AG08396 (cell line): ENCODE results near the gene FAT1.

Source experiments
- DNase-seq: peaks from one replicate; pipeline ENCODE4 v3.0.0; 2012; ENCODE audit warnings: low spot score, mixed read lengths

FAT1 gene

GRCh38 chr4:186619088-186619487 is 104.6 kb downstream of the FAT1 start:
- no peak for DNase-seq

GRCh38 chr4:186617921-186618320 is 105.7 kb downstream of the FAT1 start:
- no peak for DNase-seq

DNA sequence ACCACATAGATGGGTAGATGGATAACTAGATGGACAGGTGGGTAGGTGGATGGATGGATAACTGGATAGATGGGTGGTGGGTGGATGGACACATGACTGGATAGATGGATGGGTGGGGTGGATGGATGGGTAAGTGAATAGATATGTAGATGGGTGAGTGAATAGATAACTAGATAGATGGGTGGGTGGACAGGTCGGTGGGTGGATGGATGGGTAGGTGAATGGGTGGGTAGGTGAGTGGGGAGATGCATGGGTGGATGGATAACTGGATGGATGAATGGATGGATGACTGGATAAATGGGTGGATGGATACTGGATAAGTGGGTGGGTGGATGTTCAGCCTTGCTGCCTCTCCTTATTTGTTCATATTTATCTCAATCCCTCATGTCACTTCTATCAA is 116.2 kb downstream of the FAT1 start:
- no peak for DNase-seq

DNA sequence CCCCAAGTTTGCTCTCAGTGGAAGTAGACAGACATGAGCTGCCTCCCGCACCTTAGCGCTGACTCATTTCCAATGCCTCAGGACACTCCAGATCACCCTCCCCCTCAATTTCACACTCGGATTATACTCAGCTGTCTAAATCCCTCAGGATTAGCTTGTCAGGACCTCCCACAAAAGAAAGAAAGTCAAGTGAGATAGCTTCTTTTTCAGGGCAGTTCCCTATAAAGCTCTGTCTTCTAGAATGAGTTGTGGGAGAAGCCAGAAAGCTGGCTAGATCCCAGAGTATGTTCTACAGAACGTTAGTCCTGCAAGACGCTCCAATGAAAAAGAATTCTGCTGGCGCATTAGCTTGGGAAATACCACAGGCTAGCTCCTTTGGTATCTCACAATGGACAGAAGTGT is 117.1 kb downstream of the FAT1 start:
- DNase-seq: no peak

DNA sequence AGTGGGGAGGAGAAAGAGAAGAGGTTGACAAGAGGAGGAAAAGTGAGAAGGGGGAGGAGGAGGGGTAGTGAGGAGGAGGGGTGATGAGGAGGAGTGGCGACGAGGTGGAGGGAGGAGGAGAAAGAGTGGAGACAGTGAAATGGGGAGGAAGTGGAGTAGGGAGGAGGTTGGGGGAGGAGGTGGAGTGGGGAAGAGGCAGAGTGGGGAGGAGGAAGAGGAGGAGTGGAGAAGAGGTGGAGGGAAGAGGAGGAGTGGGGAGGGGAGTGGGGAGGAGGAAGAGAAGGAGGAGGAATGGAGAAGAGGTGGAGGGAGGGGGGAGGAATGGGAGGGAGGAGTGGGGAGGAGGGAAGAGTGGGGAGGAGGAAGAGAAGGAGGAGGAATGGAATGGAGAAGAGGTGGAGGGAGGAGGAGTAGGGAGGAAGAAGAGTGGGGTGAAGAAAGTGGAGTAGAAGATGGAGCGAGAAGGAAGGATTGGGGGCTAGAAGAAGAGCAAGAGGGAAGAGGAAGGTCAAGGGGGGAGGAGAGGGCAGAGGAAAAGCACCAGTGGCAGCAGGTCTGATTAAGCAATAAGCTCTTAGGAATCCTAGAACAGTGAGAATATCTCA is 118.3 kb downstream of the FAT1 start:
- DNase-seq: no peak

DNA sequence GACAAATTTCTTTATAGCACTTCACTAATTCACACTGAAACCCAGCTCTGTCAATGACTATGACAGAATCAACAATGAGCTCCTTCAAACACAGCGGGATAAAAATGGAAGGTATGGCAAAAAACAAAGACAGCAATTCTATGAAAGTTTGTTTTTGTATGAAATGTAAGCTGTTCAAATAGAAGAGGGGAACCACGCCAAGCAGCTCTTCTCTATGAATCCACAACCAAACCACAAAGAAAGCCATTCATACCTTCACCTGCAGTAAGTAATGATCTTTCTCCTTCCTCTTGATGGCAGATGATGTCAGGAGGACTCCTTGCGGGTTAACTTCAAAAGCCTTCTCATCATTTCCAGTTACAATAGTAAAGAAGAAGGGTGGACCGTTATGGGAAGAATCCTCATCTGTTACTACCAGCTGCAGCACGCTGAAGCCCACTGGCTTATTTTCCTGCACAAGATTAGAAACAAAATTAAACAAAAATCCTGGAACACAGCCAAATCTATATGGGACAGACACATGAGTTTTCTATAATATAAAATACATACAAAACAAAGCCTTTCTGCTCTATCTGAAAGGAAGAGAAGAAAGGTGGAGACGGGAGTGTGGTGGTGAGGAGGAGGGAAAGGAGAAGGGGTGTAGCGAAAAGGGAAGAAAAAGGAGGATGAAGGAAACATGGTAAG is 119.4 kb downstream of the FAT1 start:
- DNase-seq: no peak

- no peak for DNase-seq
These were observed 120.7 kb downstream of the FAT1 start for GRCh38 chr4:186602978-186603377.

DNA sequence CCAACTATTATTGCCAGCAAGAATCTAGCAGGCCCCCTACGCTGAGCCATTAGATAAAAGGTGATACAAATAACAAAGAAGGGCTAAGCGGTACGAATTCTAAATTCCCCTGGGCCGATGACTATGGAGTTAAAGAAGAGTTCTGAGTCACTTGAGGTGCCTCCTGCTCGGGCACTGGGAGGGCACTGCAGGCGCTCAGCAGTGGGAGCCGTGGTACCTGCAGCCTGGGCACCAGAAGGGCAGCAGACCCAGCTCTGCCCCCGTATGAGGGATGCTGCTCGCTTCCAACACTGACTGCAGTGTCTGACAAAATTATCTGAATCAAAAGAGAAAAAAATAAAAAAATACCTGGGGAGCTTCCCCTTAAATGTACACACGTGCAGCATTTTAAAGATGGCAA is 124.2 kb downstream of the FAT1 start:
- no peak for DNase-seq

GRCh38 chr4:186598686-186599085 is 125.0 kb downstream of the FAT1 start:
- no peak for DNase-seq

GRCh38 chr4:186596850-186597390 is 126.7 kb downstream of the FAT1 start:
- DNase-seq: no peak

DNA sequence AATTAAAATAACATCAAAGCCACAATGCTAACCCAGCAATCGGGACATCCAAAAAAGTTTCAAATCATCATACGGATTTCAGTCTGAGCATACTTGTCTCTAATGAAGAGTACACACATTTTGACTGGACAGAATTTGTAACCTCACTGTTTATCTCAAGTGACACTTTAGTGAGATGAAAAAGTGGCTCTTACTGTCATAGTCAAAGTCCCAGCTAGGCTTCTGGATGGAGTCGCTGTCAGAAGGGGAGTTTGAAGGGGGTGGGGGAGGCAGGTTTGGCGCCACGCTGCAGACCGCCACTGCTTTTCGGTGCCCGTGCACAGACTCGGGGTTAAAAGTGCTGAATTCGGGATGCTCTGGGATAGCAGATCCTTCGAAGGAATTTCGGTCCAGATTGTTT is 127.3 kb downstream of the FAT1 start:
- DNase-seq: no peak

- no peak for DNase-seq
These were observed 130.1 kb downstream of the FAT1 start for GRCh38 chr4:186593587-186593973.

DNA sequence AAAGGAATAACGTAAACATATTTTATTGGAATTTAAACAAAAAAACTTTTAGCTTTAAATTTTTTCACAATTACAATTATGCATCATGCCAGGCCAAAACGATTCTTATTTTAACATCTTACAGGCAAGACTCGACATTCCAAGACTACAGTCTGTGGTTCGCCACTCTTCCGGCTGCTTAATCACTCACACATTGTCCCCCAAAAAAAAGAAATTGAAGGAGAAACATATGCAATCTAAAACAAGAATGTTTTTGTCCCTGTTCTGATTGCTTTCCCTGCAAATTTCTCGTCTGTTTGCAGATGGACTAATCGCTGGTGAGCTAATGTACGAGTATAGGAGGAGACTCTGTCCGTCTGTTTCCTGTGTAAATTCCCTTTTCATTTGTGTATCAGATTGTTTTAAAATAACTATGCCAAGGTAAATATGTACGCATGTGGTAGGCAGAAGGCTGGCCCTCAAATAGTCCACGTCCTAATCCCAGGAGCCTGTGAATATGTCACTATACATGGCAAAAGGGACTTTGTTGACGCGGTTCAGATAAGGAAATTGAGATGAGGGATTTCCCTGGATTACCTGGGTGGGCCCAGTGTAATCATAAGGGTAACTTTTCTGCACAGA is 130.6 kb downstream of the FAT1 start:
- DNase-seq: no peak

GRCh38 chr4:186592445-186592844 is 131.2 kb downstream of the FAT1 start:
- no peak for DNase-seq

DNA sequence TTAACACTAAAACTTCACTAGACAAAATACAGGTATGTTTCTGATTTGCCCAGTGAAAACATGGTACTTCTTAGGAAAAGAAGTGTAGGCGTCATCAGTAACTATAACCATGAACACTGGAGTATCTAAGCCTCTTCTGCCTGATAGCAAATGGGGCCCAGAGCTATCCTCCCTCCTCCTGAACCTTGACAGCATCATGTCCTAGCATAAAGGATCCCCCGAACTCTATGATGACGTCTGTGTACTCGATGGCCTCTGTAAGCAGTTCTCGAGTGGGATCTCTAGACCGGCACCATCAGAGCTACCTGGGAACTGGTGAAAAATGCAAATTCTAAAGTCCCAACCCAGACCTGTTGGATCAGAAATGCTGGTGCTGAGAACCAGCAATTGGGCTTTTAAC is 132.0 kb downstream of the FAT1 start:
- DNase-seq: no peak

DNA sequence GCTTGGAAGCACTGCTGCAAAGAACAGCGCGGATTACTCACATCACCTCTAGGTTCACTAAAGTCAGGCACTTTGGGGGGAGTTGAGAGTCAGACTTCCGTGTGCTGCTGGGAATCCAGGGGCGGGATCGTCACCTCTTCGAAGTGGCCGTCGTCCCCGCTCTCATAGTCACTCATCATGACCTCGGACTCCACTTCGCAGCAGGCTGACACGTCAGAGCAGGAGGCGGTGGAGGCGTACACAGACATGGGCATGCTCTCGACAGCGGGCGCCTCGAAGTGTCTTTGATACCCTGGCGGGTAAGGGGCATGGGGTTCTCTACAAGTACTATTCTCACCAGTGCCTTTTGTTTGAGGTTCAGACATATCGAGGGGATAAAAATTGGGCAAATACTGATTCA is 135.2 kb downstream of the FAT1 start:
- no peak for DNase-seq

DNA sequence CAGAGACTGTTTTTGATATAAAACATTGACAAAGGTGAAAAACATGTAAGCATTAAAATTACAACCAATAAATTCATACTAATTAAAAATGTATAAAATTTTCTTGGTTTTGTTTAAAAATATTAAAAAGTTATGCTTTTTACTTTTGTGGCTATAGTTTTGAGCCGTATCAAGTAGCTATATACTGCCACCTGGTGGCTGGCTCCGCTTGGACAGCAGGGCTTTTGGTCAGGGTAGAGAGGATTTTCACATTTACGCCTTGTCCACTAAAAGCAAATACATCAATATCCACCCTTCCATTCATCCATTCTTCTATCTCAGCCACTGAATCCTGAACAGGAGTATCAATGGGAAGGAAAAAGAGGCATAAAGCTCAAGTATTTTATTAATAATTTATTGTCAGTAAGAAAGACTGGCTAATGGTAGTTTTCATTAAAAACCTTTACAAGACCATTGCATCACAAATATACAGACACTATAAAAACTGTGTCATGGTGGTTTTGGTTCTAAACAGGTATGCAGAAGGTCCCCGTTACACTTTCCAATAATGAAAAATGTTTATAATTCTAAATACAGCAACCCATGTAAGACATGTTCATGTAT is 136.1 kb downstream of the FAT1 start:
- DNase-seq: peak; percentile 57

DNA sequence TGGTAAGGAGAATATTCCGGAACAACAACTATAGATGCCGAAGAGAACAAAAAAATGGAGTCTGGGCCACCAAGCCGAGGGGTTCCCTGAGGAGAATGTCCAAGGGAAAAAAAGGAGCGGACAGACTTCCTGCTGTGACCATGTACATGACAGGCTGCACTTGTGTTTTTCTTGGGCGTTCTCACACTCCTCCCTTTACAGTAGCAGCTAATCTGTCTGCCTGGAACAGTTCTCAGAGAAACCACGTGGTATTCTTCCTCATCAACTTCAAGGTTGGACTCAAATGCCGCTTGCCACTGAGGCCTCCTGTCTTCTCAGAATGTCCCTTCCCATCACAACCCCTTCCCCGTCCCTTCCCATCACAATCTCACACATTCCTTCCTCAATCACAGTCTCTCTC is 137.5 kb downstream of the FAT1 start:
- no peak for DNase-seq

GRCh38 chr4:186584912-186585311 is 138.7 kb downstream of the FAT1 start:
- DNase-seq: no peak

DNA sequence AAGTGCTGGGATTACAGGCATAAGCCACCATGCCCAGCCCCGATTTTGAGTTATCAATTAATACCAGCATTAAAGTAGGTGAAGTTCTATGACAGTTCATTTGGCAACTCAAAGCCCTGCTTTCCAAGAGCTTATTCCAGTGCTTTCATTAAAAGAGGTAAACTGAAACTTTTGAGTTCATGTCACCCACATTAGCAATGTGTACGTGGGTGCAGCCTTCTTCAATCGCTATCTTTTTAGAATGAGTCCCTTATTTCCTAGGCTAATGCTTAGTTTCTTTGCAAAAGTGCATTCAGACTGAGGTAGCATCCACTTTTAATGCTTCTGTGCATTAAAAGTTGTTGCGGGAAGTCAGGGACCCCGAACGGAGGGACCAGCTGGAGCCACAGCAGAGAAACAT is 142.2 kb downstream of the FAT1 start:
- no peak for DNase-seq

DNA sequence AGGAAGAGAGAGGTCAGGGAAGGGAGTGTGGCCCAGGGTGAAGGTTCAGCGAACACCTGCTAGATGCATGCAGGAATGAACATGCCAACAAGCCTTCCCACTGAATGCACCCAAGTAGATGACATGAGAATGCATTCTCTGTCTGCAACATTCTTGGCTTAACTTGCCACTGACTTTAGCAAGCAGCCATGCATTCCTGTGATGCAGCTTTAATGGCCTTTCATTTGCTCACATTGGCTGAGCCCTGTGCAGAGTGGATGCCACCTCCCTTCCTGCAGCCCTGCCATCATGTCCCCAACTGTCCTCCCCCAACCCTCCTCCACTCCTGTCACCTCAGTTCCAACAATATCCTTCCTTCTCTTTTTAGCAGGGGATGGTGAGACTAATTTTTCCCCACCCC is 143.0 kb downstream of the FAT1 start:
- DNase-seq: no peak

GRCh38 chr4:186570193-186570996 is 153.3 kb downstream of the FAT1 start:
- peak; percentile 52 for DNase-seq
